ENCODE data around the gene ACTR1B. TPM values are rescaled to one million over a fixed set of nuclear protein-coding genes. Genes with fewer than 3 reads are reported as not detected.

The ACTR1B gene
- polyA plus RNA-seq, 3 donors, result 8.9 to 64.4 (median 9.9) TPM

DNA sequence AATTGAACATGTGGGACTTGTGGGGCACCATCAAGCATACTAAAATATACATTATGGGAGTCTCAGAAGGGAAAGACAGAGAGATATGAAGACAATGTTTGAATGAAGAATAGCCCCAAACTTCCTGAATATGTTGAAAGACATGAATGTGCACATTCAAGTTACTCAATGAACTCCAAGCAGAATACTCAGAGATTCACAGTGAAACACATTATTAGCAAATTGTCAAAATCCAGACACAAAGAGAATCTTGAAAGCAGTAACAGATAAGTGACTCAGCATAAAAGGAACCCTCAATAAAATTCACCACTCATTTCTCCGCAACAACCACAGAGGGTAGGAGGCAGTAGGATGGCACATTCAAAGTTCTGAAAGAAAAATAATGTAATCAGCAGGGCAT is 14.5 kb upstream of the ACTR1B start:
- H3K4me3 ChIP-seq (replicated peaks in 1 of 3; ENCODE audit: low read depth in 2 of 3, low read length in 3 of 3), result no peak overlapping the region
- no peak overlapping the region for H2AFZ ChIP-seq (ENCODE audit: insufficient read depth, low read depth, low read length, poor library complexity, severe bottlenecking)
- no peaks in the 10 kb centered on the region for H3K36me3 ChIP-seq (replicated peaks in 1 of 2; ENCODE audit: control insufficient read depth in 1 of 2, insufficient read depth in 2 of 2, low read length in 2 of 2)
- no peaks in the 10 kb centered on the region for H3K27me3 ChIP-seq (ENCODE audit: control insufficient read depth in 2 of 2, insufficient read depth in 2 of 2, low read length in 2 of 2)
- Mint-ChIP-seq H3K27ac (no peak overlapping the region), H3K4me3 (peak overlapping the region in 1 of 2 donors; percentile 16), H3K9me3 (peaks cover 0 to 26% (median 14%) of the 10 kb centered on the region in 7 donors), H3K36me3 (no peaks in the 10 kb centered on the region), H3K27me3 (ENCODE audit: low read depth in 3 of 3) (peaks cover 3 to 5% (median 4%) of the 10 kb centered on the region in 3 donors), H3K4me1 (peaks cover 5% of the 10 kb centered on the region)
- intact Hi-C loops (cut with micrococcal nuclease), result no loop called here
- H3K27ac ChIP-seq (ENCODE audit: low read depth in 1 of 2, low read length in 2 of 2), result no peak overlapping the region
- no CpG with 5 or more reads among the region's 1 CpG for WGBS (ENCODE audit: insufficient coverage)
- DNase-seq, result no peak
- H3K79me2 ChIP-seq (ENCODE audit: insufficient read depth, low read length), result no peaks in the 10 kb centered on the region
- H3K4me2 ChIP-seq (replicated peaks; ENCODE audit: extremely low read depth, low read length, poor library complexity, severe bottlenecking), result no peak overlapping the region
- TF ChIP-seq, protein P1, sequence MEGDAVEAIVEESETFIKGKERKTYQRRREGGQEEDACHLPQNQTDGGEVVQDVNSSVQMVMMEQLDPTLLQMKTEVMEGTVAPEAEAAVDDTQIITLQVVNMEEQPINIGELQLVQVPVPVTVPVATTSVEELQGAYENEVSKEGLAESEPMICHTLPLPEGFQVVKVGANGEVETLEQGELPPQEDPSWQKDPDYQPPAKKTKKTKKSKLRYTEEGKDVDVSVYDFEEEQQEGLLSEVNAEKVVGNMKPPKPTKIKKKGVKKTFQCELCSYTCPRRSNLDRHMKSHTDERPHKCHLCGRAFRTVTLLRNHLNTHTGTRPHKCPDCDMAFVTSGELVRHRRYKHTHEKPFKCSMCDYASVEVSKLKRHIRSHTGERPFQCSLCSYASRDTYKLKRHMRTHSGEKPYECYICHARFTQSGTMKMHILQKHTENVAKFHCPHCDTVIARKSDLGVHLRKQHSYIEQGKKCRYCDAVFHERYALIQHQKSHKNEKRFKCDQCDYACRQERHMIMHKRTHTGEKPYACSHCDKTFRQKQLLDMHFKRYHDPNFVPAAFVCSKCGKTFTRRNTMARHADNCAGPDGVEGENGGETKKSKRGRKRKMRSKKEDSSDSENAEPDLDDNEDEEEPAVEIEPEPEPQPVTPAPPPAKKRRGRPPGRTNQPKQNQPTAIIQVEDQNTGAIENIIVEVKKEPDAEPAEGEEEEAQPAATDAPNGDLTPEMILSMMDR (IDR thresholded peaks at IDR 0.05), result no peak
- H3K9ac ChIP-seq (ENCODE audit: insufficient read depth, low read length, poor library complexity, severe bottlenecking), result no peak overlapping the region
- no peaks in the 10 kb centered on the region for H3K4me1 ChIP-seq (ENCODE audit: control insufficient read depth in 1 of 2, insufficient read depth in 2 of 2, low read length in 2 of 2)
- H4K20me1 ChIP-seq (ENCODE audit: insufficient read depth, low read length), result no peaks in the 10 kb centered on the region
- no peaks in the 10 kb centered on the region for H3K9me3 ChIP-seq (replicated peaks in 1 of 2; ENCODE audit: control insufficient read depth in 1 of 2, insufficient read depth in 1 of 2, low read length in 2 of 2)

DNA sequence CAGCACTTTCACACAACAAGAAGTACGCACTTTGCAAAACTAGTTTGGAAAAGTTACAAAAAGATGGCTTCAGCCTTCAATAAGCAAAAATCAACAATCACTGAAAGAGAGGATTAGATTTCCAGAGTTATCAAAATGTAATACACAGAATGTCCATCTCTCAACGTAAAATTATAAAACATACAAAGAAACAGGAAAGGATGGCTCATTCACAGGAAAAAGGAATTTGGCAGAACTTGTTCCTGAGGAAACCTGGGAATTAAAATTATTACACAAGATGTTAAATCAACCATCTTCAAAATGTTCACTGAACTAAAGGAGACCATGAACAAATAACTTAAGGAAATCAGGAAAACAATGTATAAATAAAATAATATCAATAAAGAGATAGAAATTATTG is 13.6 kb upstream of the ACTR1B start:
- WGBS (ENCODE audit: insufficient coverage), result no CpG with 5 or more reads among the region's 2 CpGs
- TF ChIP-seq, protein P1 (IDR thresholded peaks at IDR 0.05), result no peak
- Histone ChIP-seq H3K4me2 (replicated peaks; ENCODE audit: extremely low read depth, low read length, poor library complexity, severe bottlenecking) (no peak overlapping the region), H3K36me3 (replicated peaks in 1 of 2; ENCODE audit: control insufficient read depth in 1 of 2, insufficient read depth in 2 of 2, low read length in 2 of 2) (no peaks in the 10 kb centered on the region), H3K79me2 (ENCODE audit: insufficient read depth, low read length) (no peaks in the 10 kb centered on the region), H3K27me3 (ENCODE audit: control insufficient read depth in 2 of 2, insufficient read depth in 2 of 2, low read length in 2 of 2) (no peaks in the 10 kb centered on the region), H3K27ac (ENCODE audit: low read depth in 1 of 2, low read length in 2 of 2) (no peak overlapping the region), H3K4me3 (replicated peaks in 1 of 3; ENCODE audit: low read depth in 2 of 3, low read length in 3 of 3) (no peak overlapping the region), H3K9me3 (replicated peaks in 1 of 2; ENCODE audit: control insufficient read depth in 1 of 2, insufficient read depth in 1 of 2, low read length in 2 of 2) (no peaks in the 10 kb centered on the region), H3K4me1 (ENCODE audit: control insufficient read depth in 1 of 2, insufficient read depth in 2 of 2, low read length in 2 of 2) (no peaks in the 10 kb centered on the region), H3K9ac (ENCODE audit: insufficient read depth, low read length, poor library complexity, severe bottlenecking) (no peak overlapping the region), H4K20me1 (ENCODE audit: insufficient read depth, low read length) (no peaks in the 10 kb centered on the region), H2AFZ (ENCODE audit: insufficient read depth, low read depth, low read length, poor library complexity, severe bottlenecking) (no peak overlapping the region)
- H3K4me1 Mint-ChIP-seq, result peaks cover 10% of the 10 kb centered on the region
- intact Hi-C loops (cut with micrococcal nuclease), result no loop called here
- peaks cover 3 to 5% (median 4%) of the 10 kb centered on the region in 3 donors for H3K27me3 Mint-ChIP-seq (ENCODE audit: low read depth in 3 of 3)
- no peaks in the 10 kb centered on the region for H3K36me3 Mint-ChIP-seq
- H3K9me3 Mint-ChIP-seq, result peaks cover 0 to 26% (median 14%) of the 10 kb centered on the region in 7 donors
- DNase-seq, result no peak
- no peak overlapping the region for H3K27ac Mint-ChIP-seq
- H3K4me3 Mint-ChIP-seq, result no peak overlapping the region
